Right forelimb (tissue), 1 donor: ENCODE data around the gene UBE2D2.
A peak's percentile ranks its signal among the peaks of the same experiment; 100 is the strongest.
"Not testable (repeated sequence)": the region's sequence is repeated elsewhere in the genome, so short reads cannot be mapped to it uniquely, and the experiment has no call there.

Experiments
- DNase-seq: peaks from one replicate; pipeline ENCODE4 v3.0.0-alpha.2; 2018

Gene UBE2D2

DNA sequence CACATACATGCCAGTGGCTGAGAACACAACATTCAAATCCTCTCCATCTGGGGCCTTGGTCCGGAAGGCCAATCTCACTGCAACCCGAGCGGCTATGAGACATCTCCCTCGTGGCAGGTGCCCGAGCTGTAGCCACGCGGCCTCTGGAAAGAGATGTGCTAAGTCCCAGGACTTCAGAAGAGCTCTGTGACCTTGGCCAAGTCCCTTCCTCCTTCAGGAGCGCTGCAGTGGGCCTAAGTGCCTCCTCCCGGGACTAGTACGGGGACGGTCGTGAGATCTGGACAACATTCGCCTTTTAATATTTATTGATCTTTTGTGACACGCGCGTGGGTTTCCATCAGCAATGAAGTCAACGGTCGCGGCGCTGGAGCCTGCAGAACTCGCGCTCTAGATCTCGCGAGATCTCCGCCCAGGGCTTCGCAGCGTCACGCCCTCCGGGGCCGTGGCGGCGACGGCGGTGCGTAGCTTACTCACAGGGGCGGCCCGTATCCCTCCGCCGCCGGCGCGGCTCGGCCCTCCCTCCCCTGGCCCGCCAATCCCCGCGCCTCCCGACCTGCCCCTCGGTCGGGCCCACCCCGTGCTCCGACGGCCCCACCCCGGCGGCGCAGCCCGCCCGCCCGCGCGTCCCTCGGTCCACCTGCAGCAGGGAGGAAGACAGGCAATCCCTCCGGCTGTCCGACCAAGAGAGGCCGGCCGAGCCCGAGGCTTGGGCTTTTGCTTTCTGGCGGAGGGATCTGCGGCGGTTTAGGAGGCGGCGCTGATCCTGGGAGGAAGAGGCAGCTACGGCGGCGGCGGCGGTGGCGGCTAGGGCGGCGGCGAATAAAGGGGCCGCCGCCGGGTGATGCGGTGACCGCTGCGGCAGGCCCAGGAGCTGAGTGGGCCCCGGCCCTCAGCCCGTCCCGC, at the start of gene UBE2D2:
Gene UBE2D2 (plus strand): TSS at position 588 of the 903 bp plus-strand sequence. CDS start 453 bp downstream, outside the sequence.
- DNase-seq: peak; percentile 97

DNA sequence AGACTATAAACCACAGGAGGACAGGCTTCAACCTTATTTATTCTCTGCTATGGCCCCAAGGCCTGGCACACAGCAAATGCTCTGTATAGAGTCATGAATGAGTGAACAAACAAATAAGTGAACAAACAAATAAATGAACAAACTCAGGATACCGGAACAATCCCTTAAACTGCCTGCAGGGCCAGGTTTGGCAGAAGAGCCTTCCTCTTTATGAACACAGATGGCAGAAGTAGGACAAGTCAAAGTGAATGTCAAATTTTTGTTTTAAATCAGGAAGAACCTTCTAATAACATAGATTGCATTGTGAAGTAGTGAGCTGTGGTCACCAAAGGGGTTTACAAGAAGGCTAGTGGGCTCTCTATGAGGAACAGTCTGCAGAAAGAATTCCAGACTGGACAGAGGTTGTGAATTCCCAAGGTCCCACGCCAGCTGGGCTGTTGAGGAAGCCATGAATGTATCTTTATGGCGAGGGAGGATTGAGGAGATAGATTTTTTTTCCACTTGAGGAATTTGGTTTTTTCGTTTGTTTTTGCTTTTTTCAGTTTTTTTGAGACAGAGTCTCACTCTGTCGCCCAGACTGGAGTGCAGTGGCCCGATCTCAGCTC, 48.3 kb upstream of the UBE2D2 start:
- no peak for DNase-seq

GRCh38 chr5:139513434-139513833, 47.7 kb upstream of the UBE2D2 start:
- peak; percentile 80 for DNase-seq

DNA sequence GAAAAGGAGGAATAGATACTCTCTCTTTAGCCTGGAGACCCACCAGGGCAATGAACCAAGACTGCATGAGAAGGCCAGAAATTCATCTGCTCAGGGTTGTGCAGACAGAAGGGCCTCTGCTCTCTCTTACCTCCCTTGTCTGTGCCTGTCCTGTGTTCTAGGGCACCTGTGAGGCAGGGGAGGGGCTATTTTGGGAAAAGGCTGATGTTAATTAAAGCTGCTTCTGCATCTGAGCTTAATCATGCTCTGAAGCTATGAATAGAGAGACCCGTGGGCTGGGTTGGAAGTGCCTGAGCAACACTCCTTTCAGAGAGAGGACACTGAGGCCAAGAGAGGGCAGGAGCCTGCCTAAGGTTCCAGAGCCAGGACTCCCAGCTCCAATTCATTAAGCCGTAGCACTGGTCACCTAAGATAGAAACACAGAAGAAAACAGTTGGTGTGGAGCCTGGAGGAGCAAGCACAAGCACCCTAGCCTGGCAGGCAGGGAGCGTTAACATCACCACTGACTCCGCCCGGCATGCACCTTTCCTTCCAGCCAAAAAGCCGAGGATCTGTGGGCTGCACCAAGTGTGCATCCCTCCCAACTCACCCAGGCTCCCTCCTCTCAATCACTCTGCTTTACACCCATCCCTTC, 47.2 kb upstream of the UBE2D2 start:
- no peak for DNase-seq

- DNase-seq: no peak
Observed at GRCh38 chr5:139514486-139514856, 46.7 kb upstream of the UBE2D2 start.

DNA sequence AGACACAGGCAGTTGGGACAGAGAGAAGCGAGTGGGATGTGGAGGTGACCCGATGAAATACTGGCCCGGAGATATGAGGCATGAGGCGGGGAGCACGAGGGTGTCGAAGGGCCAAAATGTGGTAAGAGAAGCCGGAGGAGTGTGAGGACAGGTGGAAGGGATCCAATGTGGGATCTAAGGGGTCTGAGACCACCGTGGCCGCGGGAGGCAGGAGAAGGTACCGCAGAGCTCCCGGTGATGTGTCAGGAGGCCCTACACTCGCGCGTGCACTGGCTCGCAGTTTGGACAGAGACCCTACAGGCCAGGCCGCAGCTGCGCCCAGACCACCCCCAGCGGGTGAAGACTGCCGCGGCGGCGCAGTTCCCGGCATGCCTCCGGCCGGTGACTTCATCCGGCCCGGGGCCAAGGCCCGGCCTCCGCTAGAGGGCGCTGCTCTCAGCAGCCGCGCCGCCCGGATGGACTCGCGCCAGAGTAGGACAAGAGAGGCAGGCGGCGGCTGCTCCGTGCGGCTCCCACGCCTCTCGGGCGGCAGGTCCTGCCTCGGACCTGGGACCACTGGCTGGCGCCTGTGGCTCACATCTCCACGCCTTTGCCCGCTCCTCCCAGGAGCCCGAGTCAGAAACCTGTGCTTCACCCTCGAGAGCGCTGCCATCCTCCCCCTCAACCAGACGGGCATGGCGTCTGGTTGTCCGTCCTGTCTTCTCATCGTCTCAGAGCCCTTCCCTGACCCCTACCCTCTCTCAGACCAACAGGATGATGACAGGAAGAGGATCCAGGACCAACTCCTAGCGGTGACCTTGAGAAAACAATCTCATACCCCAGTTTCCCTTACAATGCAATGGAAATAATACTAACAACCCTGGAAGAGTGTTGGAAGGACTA, 43.2 kb upstream of the UBE2D2 start:
- DNase-seq: peak; percentile 98

DNA sequence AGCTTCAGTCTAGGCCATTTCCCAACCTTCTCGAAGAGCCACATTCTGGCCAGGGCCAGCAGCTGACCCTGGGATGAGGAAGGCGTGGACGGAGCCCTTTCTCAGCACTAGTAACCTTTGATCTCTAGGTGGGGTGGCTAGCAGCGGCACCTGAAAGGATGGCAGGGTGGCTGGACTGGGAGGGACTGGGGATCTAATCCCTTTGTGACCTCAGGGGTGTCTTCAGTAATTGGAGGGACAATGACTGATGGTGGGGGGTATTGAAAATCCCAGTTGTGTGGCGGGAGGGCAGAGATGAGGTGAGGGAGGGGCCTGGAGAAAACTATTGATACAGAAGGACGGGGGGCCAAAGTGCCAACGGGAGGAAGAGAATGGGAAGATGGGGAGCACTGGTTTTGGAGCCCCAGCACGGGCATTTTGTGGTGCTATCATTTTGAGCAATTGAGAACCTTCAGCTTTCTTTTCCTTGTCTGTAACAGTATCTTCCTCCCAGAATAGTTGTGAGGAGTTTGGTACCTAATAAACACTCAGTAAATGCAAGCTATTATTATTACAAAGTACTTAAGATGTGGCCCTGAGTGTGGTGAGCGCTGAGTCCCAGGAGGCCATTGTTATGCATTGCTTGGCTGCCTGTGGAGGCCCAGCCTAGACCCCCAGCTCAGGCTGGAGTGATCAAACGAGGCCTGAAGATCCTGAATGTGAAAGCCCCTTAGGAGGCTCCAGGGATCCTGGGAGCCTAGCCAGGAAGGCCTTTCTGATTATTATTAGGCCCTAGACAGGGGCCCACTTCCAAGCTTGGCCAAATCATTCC, 37.3 kb upstream of the UBE2D2 start:
- no peak for DNase-seq

GRCh38 chr5:139524446-139524845, 36.7 kb upstream of the UBE2D2 start:
- DNase-seq: no peak

- DNase-seq: no peak
Observed at GRCh38 chr5:139524940-139525585, 36.1 kb upstream of the UBE2D2 start.

GRCh38 chr5:139525586-139526308, 35.4 kb upstream of the UBE2D2 start:
- DNase-seq: not testable (repeated sequence)

GRCh38 chr5:139526309-139527089, 34.6 kb upstream of the UBE2D2 start:
- not testable (repeated sequence) for DNase-seq

- not testable (repeated sequence) for DNase-seq
Observed at GRCh38 chr5:139527090-139527470, 34.1 kb upstream of the UBE2D2 start.

DNA sequence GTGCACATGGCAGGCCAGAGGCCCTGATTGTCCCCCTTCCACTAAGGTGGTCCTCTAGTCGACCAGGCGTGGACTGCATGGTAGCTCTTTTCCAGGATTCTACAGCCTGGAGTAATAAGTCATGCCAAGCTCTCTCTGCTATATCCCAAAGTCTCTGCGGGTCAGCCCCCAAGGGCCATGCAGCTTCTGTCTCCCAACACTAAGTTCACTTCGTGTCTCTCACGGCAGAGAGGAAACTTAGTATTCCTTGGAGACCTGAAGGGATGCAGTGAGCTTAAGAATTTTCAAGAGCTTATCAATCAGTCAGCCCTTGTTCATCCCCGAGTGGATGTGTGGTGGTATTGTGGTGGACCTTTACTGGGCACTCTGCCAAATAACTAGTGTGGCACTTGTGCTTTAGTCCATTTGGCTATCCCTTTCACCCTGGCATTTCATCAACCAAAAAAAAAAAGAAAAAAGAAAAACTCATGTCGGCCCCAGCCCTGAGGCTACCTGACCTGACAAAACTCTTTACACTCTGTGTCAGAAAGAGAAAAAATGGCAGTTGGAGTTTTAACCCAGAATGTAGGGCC, 33.2 kb upstream of the UBE2D2 start:
- DNase-seq: not testable (repeated sequence)

- not testable (repeated sequence) for DNase-seq
Observed at GRCh38 chr5:139528695-139529094, 32.4 kb upstream of the UBE2D2 start.

DNA sequence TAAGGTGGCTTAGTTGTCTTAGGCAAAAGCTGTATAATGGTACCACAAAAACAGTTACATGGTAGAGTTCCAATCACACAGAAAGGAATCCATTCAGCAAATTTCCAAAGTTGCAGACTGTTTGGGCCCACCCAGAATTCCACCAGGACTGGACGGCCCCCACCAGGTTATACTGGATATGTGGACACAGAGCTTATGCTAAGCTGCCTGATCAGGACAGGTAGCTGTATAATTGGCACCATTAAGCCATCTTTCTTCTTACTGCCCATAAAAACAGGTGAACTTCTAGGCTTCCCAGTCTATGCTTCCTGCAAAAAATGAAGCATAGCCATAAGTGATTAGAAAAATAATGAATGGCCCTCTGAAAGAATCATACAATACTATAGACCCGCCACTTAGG, 31.1 kb upstream of the UBE2D2 start:
- not testable (repeated sequence) for DNase-seq

- no peak for DNase-seq
Observed at GRCh38 chr5:139531772-139532169, 29.4 kb upstream of the UBE2D2 start.

DNA sequence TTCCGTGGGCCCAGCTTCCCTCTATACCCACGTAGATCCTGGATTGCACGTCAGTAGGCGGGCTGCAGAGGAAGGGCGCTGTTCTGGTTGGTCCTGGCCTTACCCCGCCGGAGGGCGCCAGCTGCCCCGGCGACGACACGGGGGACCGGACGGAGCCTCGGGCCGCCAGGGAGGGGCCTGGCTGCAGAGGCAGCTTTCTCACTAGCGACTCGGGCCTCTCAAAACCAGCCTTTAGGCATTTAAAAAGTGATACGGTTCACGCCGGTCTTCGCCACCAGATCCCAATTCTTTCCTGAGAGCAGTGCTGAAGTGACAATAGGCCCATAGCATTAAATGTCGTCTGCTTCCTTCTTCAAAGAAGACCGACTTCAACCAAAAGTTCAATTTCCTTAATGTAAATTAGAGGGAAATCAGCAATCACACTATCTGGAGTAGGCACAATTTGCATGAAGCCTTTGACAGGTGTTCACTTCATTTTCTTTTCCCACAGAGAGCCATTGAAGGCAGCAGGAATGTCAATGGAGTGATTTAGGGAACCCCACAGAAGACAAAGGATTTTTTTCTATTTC, 17.6 kb upstream of the UBE2D2 start:
- DNase-seq: peak; percentile 60

DNA sequence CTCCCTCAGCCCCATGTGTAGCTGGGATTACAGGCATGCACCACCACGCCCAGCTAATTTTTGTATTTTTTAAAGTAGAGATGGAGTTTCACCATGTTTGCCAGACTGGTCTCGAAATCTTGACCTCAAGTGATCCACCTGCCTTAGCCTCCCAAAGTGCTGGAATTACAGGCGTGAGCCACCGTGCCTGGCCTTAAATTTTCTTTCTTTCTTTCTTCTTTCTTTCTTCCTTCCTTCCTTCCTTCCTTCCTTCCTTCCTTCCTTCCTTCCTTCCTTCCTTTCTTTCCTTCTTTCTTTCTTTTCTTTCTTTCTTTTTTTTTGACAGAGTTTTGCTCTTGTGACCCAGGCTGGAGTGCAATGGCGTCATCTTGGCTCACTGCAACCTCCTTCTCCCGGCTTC, 14.5 kb upstream of the UBE2D2 start:
- DNase-seq: not testable (repeated sequence)
